ENCODE results near the gene SUZ12. TPM values are rescaled to one million over a fixed set of nuclear protein-coding genes. Genes with fewer than 3 reads are reported as not detected.

The SUZ12 gene
- polyA plus RNA-seq, 1 of the 3 experiments (the other 2 are of a cell fraction) = 6.3 TPM

- CTCF ChIA-PET = interaction anchor here (2.2 kb wide), 1 partner anchor 10 kb away, joined by 16 read pairs; the partner anchor contains the start of gene LRRC37B
- 82% methylated on average over 6 of the region's 6 CpGs for WGBS (ENCODE audit: low lambda C conversion rate)
- no peaks in the 10 kb centered on the region for H4K20me1 ChIP-seq (ENCODE audit: insufficient read depth)
- peaks cover 24% of the 10 kb centered on the region for H3F3A ChIP-seq (replicated peaks; ENCODE audit: insufficient read depth)
- H3K9ac ChIP-seq = no peak overlapping the region
- no peaks in the 10 kb centered on the region for H3K4me1 ChIP-seq (ENCODE audit: control insufficient read depth in 1 of 2, insufficient read depth in 2 of 2, low read depth in 1 of 2, low read length in 1 of 2)
- no peak for DNase-seq
- no peaks in the 10 kb centered on the region for H3K9me3 ChIP-seq
- no peak overlapping the region for H2AFZ ChIP-seq (ENCODE audit: low read depth)
- POLR2A ChIA-PET = no interaction called here
- no peaks in the 10 kb centered on the region for H3K79me2 ChIP-seq (ENCODE audit: insufficient read depth)
- H3K36me3 ChIP-seq (replicated peaks in 1 of 2; ENCODE audit: control insufficient read depth in 1 of 2, insufficient read depth in 2 of 2, low read length in 1 of 2) = peaks cover 77 to 88% of the 10 kb centered on the region in 2 experiments
- H3K9me2 ChIP-seq = no peaks in the 10 kb centered on the region
- no peak overlapping the region for H3K27ac ChIP-seq (ENCODE audit: low read depth in 2 of 2, low read length in 1 of 2)
- no peak overlapping the region for H3K4me2 ChIP-seq
- H3K4me3 ChIP-seq (ENCODE audit: low read depth in 2 of 2, low read length in 1 of 2) = no peak overlapping the region
- no peaks in the 10 kb centered on the region for H3K27me3 ChIP-seq (ENCODE audit: insufficient read depth)
- no peak for TF ChIP-seq NFIC (IDR thresholded peaks at IDR 0.05; ENCODE audit: borderline replicate concordance)
Observed at GRCh38 chr17:31997005-31997404, 60.2 kb downstream of the SUZ12 start.

- POLR2A ChIA-PET = interaction anchor here (0.6 to 1.0 kb wide), 3 partner anchors 119 to 477 kb away, joined by 3 to 5 read pairs (median 3); partner anchors contain the start of gene RHOT1
- Histone ChIP-seq H4K20me1 (ENCODE audit: insufficient read depth) (no peaks in the 10 kb centered on the region), H3K79me2 (ENCODE audit: insufficient read depth) (peaks cover 44% of the 10 kb centered on the region), H3K36me3 (replicated peaks in 1 of 2; ENCODE audit: control insufficient read depth in 1 of 2, insufficient read depth in 2 of 2, low read length in 1 of 2) (peaks cover 0 to under 1% of the 10 kb centered on the region in 2 experiments), H3K4me2 (peak within 1 kb of the TSS; percentile 88), H3K27ac (ENCODE audit: low read depth in 2 of 2, low read length in 1 of 2) (peak within 1 kb of the TSS; percentile 33 to 58; a peak in 3 of 4 replicates), H3K9ac (peak within 1 kb of the TSS; percentile 76), H2AFZ (ENCODE audit: low read depth) (peak within 1 kb of the TSS; percentile 94), H3K9me3 (no peaks in the 10 kb centered on the region), H3K4me1 (ENCODE audit: control insufficient read depth in 1 of 2, insufficient read depth in 2 of 2, low read depth in 1 of 2, low read length in 1 of 2) (peaks cover 0 to 3% of the 10 kb centered on the region in 2 experiments; a peak in 1 of 4 replicates), H3K27me3 (ENCODE audit: insufficient read depth) (no peaks in the 10 kb centered on the region), H3K4me3 (ENCODE audit: low read depth in 2 of 2, low read length in 1 of 2) (peak within 1 kb of the TSS; percentile 78 to 93), H3F3A (replicated peaks; ENCODE audit: insufficient read depth) (peaks cover 28% of the 10 kb centered on the region), H3K9me2 (no peaks in the 10 kb centered on the region)
- CTCF ChIA-PET = interaction anchor here (0.6 to 6.0 kb wide), 12 partner anchors 9 to 134 kb away, joined by 3 to 68 read pairs (median 6); partner anchors contain the start of gene RHOT1
- under 1% methylated on average over 26 of the region's 51 CpGs for WGBS (ENCODE audit: low lambda C conversion rate)
- DNase-seq = peak; percentile 92
- TF ChIP-seq JUND (IDR thresholded peaks at IDR 0.05) (no peak), RFX5 (IDR thresholded peaks at IDR 0.05; ENCODE audit: low read length) (no peak), ZBTB33 (IDR thresholded peaks at IDR 0.05; ENCODE audit: borderline replicate concordance, low read depth) (no peak), USF1 (IDR thresholded peaks at IDR 0.05; ENCODE audit: borderline replicate concordance, low read depth) (peak; percentile 94), YY1 (IDR thresholded peaks at IDR 0.05; ENCODE audit: low read depth) (no peak), ELF1 (IDR thresholded peaks at IDR 0.05) (no peak), CHD2 (IDR thresholded peaks at IDR 0.05; ENCODE audit: low read length, partially characterized antibody) (no peak), SMC3 (IDR thresholded peaks at IDR 0.05; ENCODE audit: low read depth, low read length) (peak; percentile 36), RCOR1 (IDR thresholded peaks at IDR 0.05; ENCODE audit: low read length) (peak; percentile 25; the same call in 1 of the 2 replicates), GABPA (IDR thresholded peaks at IDR 0.05; ENCODE audit: low read depth) (no peak), TAF1 (IDR thresholded peaks at IDR 0.05; ENCODE audit: borderline replicate concordance, low read depth, low read length) (no peak), GATA2 (CRISPR knock-in tag; IDR thresholded peaks at IDR 0.05) (no peak), RAD21 (IDR thresholded peaks at IDR 0.05; ENCODE audit: low read length) (peak; percentile 47), FOXJ3 (CRISPR knock-in tag; IDR thresholded peaks at IDR 0.05) (no peak), MXI1 (IDR thresholded peaks at IDR 0.05; ENCODE audit: low read depth, low read length) (peak; percentile 79), FOSL2 (IDR thresholded peaks at IDR 0.05; ENCODE audit: borderline replicate concordance, low read depth) (no peak), SIN3A (IDR thresholded peaks at IDR 0.05; ENCODE audit: borderline replicate concordance, low read depth, low read length) (peak; percentile 48; the same call in 1 of the 2 replicates), NRF1 (IDR thresholded peaks at IDR 0.05; ENCODE audit: low read depth, low read length) (0 out of 2 replicates have a peak, but pooled peaks have one; percentile 1), TEAD4 (IDR thresholded peaks at IDR 0.05; ENCODE audit: borderline replicate concordance, insufficient read depth) (no peak), FOXM1 (IDR thresholded peaks at IDR 0.05; ENCODE audit: low read depth) (no peak), RXRA (IDR thresholded peaks at IDR 0.05; ENCODE audit: borderline replicate concordance, low read depth) (no peak), CTCF (IDR thresholded peaks at IDR 0.05) (peak; percentile 78), MEF2A (IDR thresholded peaks at IDR 0.05; ENCODE audit: borderline replicate concordance, low read depth) (no peak)
Observed at GRCh38 chr17:32006957-32007462, 70.2 kb downstream of the SUZ12 start, which contains the start of gene LRRC37B. Gene LRRC37B (plus strand): TSS chr17:32007383. CDS start chr17:32021393, 14,010 bp downstream.
